HEK293 (cell line): Measurements from ENCODE around the gene UNC80.

Experiments
- ZBTB10 ChIP-seq: fragments of 450-650 bp; formaldehyde crosslinking; IDR thresholded peaks from 2 replicates; pipeline ENCODE4 v1.5.1; 2016; ENCODE audit warnings: missing biosample characterization, missing genetic modification characterization
- ZNF138 ChIP-seq: fragments of 450-650 bp; formaldehyde crosslinking; IDR thresholded peaks from 2 replicates; pipeline ENCODE4 v1.5.1; 2016; ENCODE audit warnings: missing biosample characterization, missing genetic modification characterization, borderline replicate concordance
- ZNF2 ChIP-seq: fragments of 450-650 bp; formaldehyde crosslinking; IDR thresholded peaks from 2 replicates; pipeline ENCODE4 v1.5.1; 2016; ENCODE audit warnings: missing biosample characterization, missing genetic modification characterization
- ZNF311 ChIP-seq: fragments of 450-650 bp; formaldehyde crosslinking; IDR thresholded peaks from 2 replicates; pipeline ENCODE4 v1.5.1; 2017; ENCODE audit warnings: missing biosample characterization, missing genetic modification characterization, borderline replicate concordance
- ZNF571 ChIP-seq: fragments of 450-650 bp; formaldehyde crosslinking; IDR thresholded peaks from 2 replicates; pipeline ENCODE4 v1.5.0; 2017; ENCODE audit warnings: missing biosample characterization, missing genetic modification characterization
- ZNF585B ChIP-seq: fragments of 450-650 bp; formaldehyde crosslinking; IDR thresholded peaks from 2 replicates; pipeline ENCODE4 v1.5.1; 2016; ENCODE audit warnings: missing biosample characterization, missing genetic modification characterization

Gene UNC80

GRCh38 chr2:210046851-210047500 lies 275.3 kb downstream of the UNC80 start (continued):
- TF ChIP-seq ZBTB10 (no peak), ZNF585B (tag by site-specific recombination) (no peak), ZNF138 (no peak), ZNF2 (no peak), ZNF571 (no peak), ZNF311 (tag by site-specific recombination) (no peak)
